Esophagus muscularis mucosa (tissue), 2 donors: ENCODE results near the gene LLGL1.

Experiments
- POLR2A ChIP-seq: fragments of 450-650 bp; IDR thresholded peaks from one replicate; pipeline ENCODE4 v1.6.1; 2017; ENCODE audit warnings: antibody characterized with exemption, moderate library complexity, mild to moderate bottlenecking, low read depth
- POLR2AphosphoS5 ChIP-seq, 2 donors: sonication (generic); formaldehyde crosslinking; IDR thresholded peaks; one replicate each; pipeline ENCODE4 v1.6.1; 2017; ENCODE audit warnings: antibody characterized with exemption in 2 of 2

GRCh38 chr17:18197535-18198194, 27.8 kb upstream of the LLGL1 start:
- TF ChIP-seq POLR2A (no peak), POLR2AphosphoS5 (IDR thresholded peaks at IDR 0.05) (no peak)
